IMR-90 (cell line): ENCODE data around the gene KCNMA1. TPM values are rescaled to one million over a fixed set of nuclear protein-coding genes. Genes with fewer than 3 reads are reported as not detected.

Experiments
- ATAC-seq: fragments of 200-7000 bp; cut with Tn5 transposase; 2 replicates; pipeline ENCODE4 v1.9.1; 2020; ENCODE audit warnings: low read depth, mild to moderate bottlenecking, moderate library complexity
- BruUV-seq: library from RNA; stranded (reverse); fragments of 400-500 nt; replicated peaks from 2 replicates; lab custom pipeline; 2021; lab: Mats Ljungman, UMichigan
- CTCF ChIA-PET: fragments of 300-600 bp; formaldehyde crosslinking; extraction: SDS; loops from one replicate; lab custom pipeline; 2021; ENCODE audit warnings: antibody characterized with exemption; lab: Yijun Ruan, JAX
- POLR2A ChIA-PET: fragments of 300-600 bp; sonication (Branson Sonifier 250); formaldehyde crosslinking; loops from one replicate; lab custom pipeline; 2022; ENCODE audit warnings: antibody characterized with exemption; ENCODE audit not compliant: unreplicated experiment; lab: Charles Lee
- DNase-seq: peaks from one replicate; pipeline ENCODE4 v3.0.0; 2013
- H2AFZ ChIP-seq: replicated peaks from 2 replicates; pipeline ENCODE3; 2013; ENCODE audit warnings: low read length, mild to moderate bottlenecking; ENCODE audit not compliant: poor library complexity
- H2AK5ac ChIP-seq: 2 replicates; pipeline ENCODE4 v1.6.1; 2013; ENCODE audit warnings: low read depth, low read length, inconsistent platforms
- H2AK9ac ChIP-seq: replicated peaks from 2 replicates; pipeline ENCODE3; 2013; ENCODE audit warnings: mild to moderate bottlenecking, low read depth, low read length, moderate library complexity; ENCODE audit not compliant: poor library complexity
- H2BK120ac ChIP-seq: 2 replicates; pipeline ENCODE4 v1.6.1; 2013; ENCODE audit warnings: low read depth, low read length, inconsistent platforms
- H2BK15ac ChIP-seq: 3 replicates; pipeline ENCODE4 v1.6.1; 2013; ENCODE audit warnings: low read depth, low read length, inconsistent platforms
- H2BK20ac ChIP-seq: 2 replicates; pipeline ENCODE4 v1.6.1; 2013; ENCODE audit warnings: low read depth, mild to moderate bottlenecking, inconsistent platforms, low read length, moderate library complexity
- H2BK5ac ChIP-seq: 2 replicates; pipeline ENCODE4 v1.6.1; 2013; ENCODE audit warnings: mild to moderate bottlenecking, low read depth, low read length, inconsistent platforms; ENCODE audit not compliant: poor library complexity, severe bottlenecking
- H3K14ac ChIP-seq: replicated peaks from 2 replicates; pipeline ENCODE4 v1.6.1; 2013; ENCODE audit warnings: low read depth, low read length, inconsistent platforms
- H3K18ac ChIP-seq: 2 replicates; pipeline ENCODE4 v1.6.1; 2013; ENCODE audit warnings: low read depth, low read length, control low read depth
- H3K23ac ChIP-seq: 2 replicates; pipeline ENCODE4 v1.6.1; 2013; ENCODE audit warnings: low read depth, low read length, inconsistent platforms
- H3K27ac ChIP-seq: 2 replicates; pipeline ENCODE4 v1.5.1; 2013; ENCODE audit warnings: mild to moderate bottlenecking, control low read depth, low read length; ENCODE audit not compliant: insufficient read depth
- H3K27me3 ChIP-seq: 2 replicates; pipeline ENCODE4 v1.6.1; 2013; ENCODE audit warnings: low read length; ENCODE audit not compliant: control insufficient read depth, insufficient read depth
- H3K36me3 ChIP-seq: 2 replicates; pipeline ENCODE4 v1.6.1; 2013; ENCODE audit warnings: low read length, mixed read lengths; ENCODE audit not compliant: control insufficient read depth, insufficient read depth
- H3K4ac ChIP-seq: 2 replicates; pipeline ENCODE4 v1.6.1; 2013; ENCODE audit warnings: low read depth, low read length, inconsistent platforms
- H3K4me1 ChIP-seq: 2 replicates; pipeline ENCODE4 v1.6.1; 2013; ENCODE audit warnings: low read length, mixed read lengths; ENCODE audit not compliant: control insufficient read depth, insufficient read depth
- H3K4me2 ChIP-seq: 2 replicates; pipeline ENCODE4 v1.6.1; 2013; ENCODE audit warnings: low read depth, mild to moderate bottlenecking, control low read depth, low read length, moderate library complexity
- H3K4me3 ChIP-seq: 2 replicates; pipeline ENCODE4 v1.5.1; 2013; ENCODE audit warnings: low read depth, mild to moderate bottlenecking, control low read depth, low read length, moderate library complexity; ENCODE audit not compliant: insufficient read depth
- H3K56ac ChIP-seq: 2 replicates; pipeline ENCODE4 v1.6.1; 2013; ENCODE audit warnings: low read length, inconsistent platforms; ENCODE audit not compliant: insufficient read depth; ENCODE audit errors: extremely low read depth
- H3K79me1 ChIP-seq, 2 experiments: 2 replicates each; pipeline ENCODE4 v1.6.1; 2013; ENCODE audit warnings: low read length in 2 of 2, inconsistent platforms in 1 of 2, low read depth in 1 of 2
- H3K9ac ChIP-seq: 2 replicates; pipeline ENCODE4 v1.6.1; 2013; ENCODE audit warnings: low read depth, low read length, control low read depth
- H3K9me1 ChIP-seq: 2 replicates; pipeline ENCODE4 v1.6.1; 2013; ENCODE audit warnings: low read length, inconsistent platforms; ENCODE audit not compliant: insufficient read depth
- H3K9me3 ChIP-seq: 2 replicates; pipeline ENCODE4 v1.6.1; 2013; ENCODE audit warnings: low read length; ENCODE audit not compliant: control insufficient read depth, insufficient read depth
- H4K20me1 ChIP-seq: 2 replicates; pipeline ENCODE4 v1.6.1; 2013; ENCODE audit warnings: low read length, inconsistent platforms; ENCODE audit not compliant: insufficient read depth
- H4K5ac ChIP-seq: 2 replicates; pipeline ENCODE4 v1.6.1; 2013; ENCODE audit warnings: mild to moderate bottlenecking, low read depth, low read length, control low read depth
- H4K8ac ChIP-seq, 2 experiments: 2 replicates each; pipeline ENCODE4 v1.6.1; 2013; ENCODE audit warnings: low read depth in 2 of 2, low read length in 2 of 2, control low read depth in 1 of 2, inconsistent platforms in 1 of 2
- H4K91ac ChIP-seq: 2 replicates; pipeline ENCODE4 v1.6.1; 2013; ENCODE audit warnings: low read depth, low read length, inconsistent platforms; ENCODE audit not compliant: insufficient read depth
- BHLHE40 ChIP-seq: fragments of 150-350 bp; IDR thresholded peaks from 2 replicates; pipeline ENCODE4 v1.6.1; 2016; ENCODE audit warnings: mild to moderate bottlenecking, low read depth, low read length
- CEBPB ChIP-seq: IDR thresholded peaks from 2 replicates; pipeline ENCODE4 v1.6.1; 2012; ENCODE audit warnings: low read depth, low read length, improper control_type of control experiment
- CHD1 ChIP-seq: IDR thresholded peaks from 2 replicates; pipeline ENCODE4 v1.6.1; 2012; ENCODE audit warnings: low read depth, low read length, improper control_type of control experiment
- CTCF ChIP-seq: conservative IDR thresholded peaks from 2 replicates; pipeline ENCODE4 v1.5.1; 2012; ENCODE audit warnings: mild to moderate bottlenecking, low read depth, low read length, improper control_type of control experiment
- FOS ChIP-seq: fragments of 150-350 bp; IDR thresholded peaks from 2 replicates; pipeline ENCODE4 v1.6.1; 2016; ENCODE audit warnings: low read depth, low read length
- MAFK ChIP-seq: IDR thresholded peaks from 2 replicates; pipeline ENCODE4 v1.6.1; 2012; ENCODE audit warnings: low read depth, low read length, improper control_type of control experiment
- MAZ ChIP-seq: IDR thresholded peaks from 2 replicates; pipeline ENCODE4 v1.6.1; 2012; ENCODE audit warnings: low read depth, mild to moderate bottlenecking, low read length, improper control_type of control experiment, moderate library complexity, borderline replicate concordance
- MXI1 ChIP-seq: IDR thresholded peaks from 2 replicates; pipeline ENCODE4 v1.6.1; 2012; ENCODE audit warnings: low read depth, mild to moderate bottlenecking, low read length, moderate library complexity, borderline replicate concordance
- NFE2L2 ChIP-seq: fragments of 150-350 bp; IDR thresholded peaks from 2 replicates; pipeline ENCODE4 v1.6.1; 2016; ENCODE audit warnings: low read depth, mild to moderate bottlenecking, low read length
- POLR2A ChIP-seq: IDR thresholded peaks from 2 replicates; pipeline ENCODE4 v1.6.1; 2012; ENCODE audit warnings: mild to moderate bottlenecking, low read depth, low read length
- RAD21 ChIP-seq: IDR thresholded peaks from 2 replicates; pipeline ENCODE4 v1.6.1; 2012; ENCODE audit warnings: low read length, improper control_type of control experiment
- RCOR1 ChIP-seq: IDR thresholded peaks from 2 replicates; pipeline ENCODE4 v1.6.1; 2012; ENCODE audit warnings: mild to moderate bottlenecking, low read length, improper control_type of control experiment; ENCODE audit not compliant: insufficient replicate concordance
- RFX5 ChIP-seq: IDR thresholded peaks from 2 replicates; pipeline ENCODE4 v1.8.0; 2012; ENCODE audit warnings: low read depth, mild to moderate bottlenecking, low read length, moderate library complexity
- SMC3 ChIP-seq: fragments of 150-350 bp; IDR thresholded peaks from 2 replicates; pipeline ENCODE4 v1.6.1; 2016; ENCODE audit warnings: low read depth, mild to moderate bottlenecking, antibody characterized with exemption, low read length, moderate library complexity
- WGBS, 2 experiments: methylation state at CpG; one replicate each; pipeline versions ENCODE4 v1.1.5 to v1.1.7; 2013; ENCODE audit warnings: missing lambda C conversion rate in 2 of 2; ENCODE audit not compliant: insufficient read length in 1 of 2; ENCODE audit errors: extremely low coverage in 2 of 2; 5-methylcytosine and 5-hydroxymethylcytosine counted together
- dilution Hi-C: fragments of 300-500 bp; cut with HindIII; formaldehyde crosslinking; loops from one replicate; pipeline ENCODE4 v1.14.3; 2018; ENCODE audit warnings: low sequenced_read_pairs; ENCODE audit not compliant: unreplicated experiment
- in situ Hi-C: fragments of 300-500 bp; cut with MboI; formaldehyde crosslinking; loops from 3 replicates; pipeline ENCODE4 v1.14.3; 2019; ENCODE audit warnings: low sequenced_read_pairs, inconsistent platforms, mixed read lengths
- intact Hi-C: fragments of 100-400 bp; cut with micrococcal nuclease; formaldehyde crosslinking; loops from 2 replicates; pipeline ENCODE4 v1.10.0; 2022
- polyA plus RNA-seq, 3 experiments: library from polyadenylated mRNA; depleted of rRNA; stranded (reverse); fragments of >200 nt; gene quantifications; 2 replicates each; pipeline ENCODE4 v1.2.3, GENCODE V29; 2012; ENCODE audit warnings: low replicate concordance in 1 of 3
- total RNA-seq: library from RNA; depleted of rRNA; stranded (reverse); fragments of >200 nt; gene quantifications from 2 replicates; pipeline ENCODE4 v1.2.3, GENCODE V29; 2012
- TF ChIP-seq, protein P1 (sequence below): fragments of 150-350 bp; IDR thresholded peaks from 2 replicates; pipeline ENCODE4 v1.6.1; 2016; ENCODE audit warnings: low read depth, mild to moderate bottlenecking, low read length, moderate library complexity, borderline replicate concordance
- TF ChIP-seq, protein P2 (sequence below): fragments of 150-350 bp; IDR thresholded peaks from 2 replicates; pipeline ENCODE4 v1.6.1; 2017; ENCODE audit warnings: mild to moderate bottlenecking, antibody characterized with exemption, low read length, low read depth

Gene KCNMA1
- total and polyA plus RNA-seq, 2 of the 4 experiments (the other 2 are of a cell fraction), result 25.6 to 29.6 TPM

DNA sequence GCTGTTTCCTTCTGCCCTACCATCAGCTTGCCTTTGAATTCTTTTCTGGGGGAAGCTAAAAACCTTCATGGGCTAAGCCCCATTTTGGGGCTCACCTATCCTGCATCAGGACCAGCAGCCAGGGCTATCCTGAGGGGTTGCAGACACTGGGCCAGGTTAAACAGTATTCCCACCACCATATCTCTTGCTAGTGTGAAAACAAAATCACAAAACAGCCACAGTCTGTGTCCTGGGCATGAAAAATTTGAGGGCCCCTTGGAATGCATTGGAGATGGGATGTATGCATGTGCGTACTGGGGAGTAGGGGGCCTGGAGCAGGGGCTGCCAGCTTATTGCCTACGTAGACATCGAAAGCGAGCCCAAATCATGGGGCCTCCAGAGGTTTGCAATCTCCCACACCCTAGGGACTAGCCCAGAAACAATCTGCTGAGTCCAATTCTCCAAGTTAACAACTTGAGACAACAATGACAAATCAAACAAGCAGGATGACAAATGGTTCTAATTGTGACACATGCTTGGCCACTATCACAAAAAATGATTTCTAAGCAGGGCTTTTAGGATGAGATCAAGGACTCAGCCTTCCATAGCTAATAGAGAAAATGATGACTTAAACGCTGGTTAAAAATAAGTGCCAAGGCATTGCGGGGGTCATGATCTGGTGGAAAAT is 557.1 kb downstream of the KCNMA1 start:
- no peaks in the 10 kb centered on the region for H3K4me1 ChIP-seq
- H3K4ac ChIP-seq, result no peak overlapping the region
- H3K4me2 ChIP-seq, result no peak overlapping the region
- no peaks in the 10 kb centered on the region for H4K20me1 ChIP-seq
- ChIA-PET CTCF (no interaction called here), POLR2A (no interaction called here)
- no peak for DNase-seq
- H4K8ac ChIP-seq, result no peak overlapping the region
- no peak overlapping the region for H4K91ac ChIP-seq
- H2BK20ac ChIP-seq, result no peak overlapping the region
- H2BK15ac ChIP-seq, result no peak overlapping the region
- intact Hi-C loops, result no loop called here
- H3K4me3 ChIP-seq, result no peak overlapping the region
- H2AK5ac ChIP-seq, result no peak overlapping the region
- in situ Hi-C loops, result no loop called here
- no peaks in the 10 kb centered on the region for H3K79me1 ChIP-seq
- H3K27ac ChIP-seq, result no peak overlapping the region
- no CpG with 5 or more reads among the region's 6 CpGs for WGBS, 2 experiments
- TF ChIP-seq CEBPB (no peak), BHLHE40 (no peak), POLR2A (no peak), RAD21 (no peak), RCOR1 (no peak), NFE2L2 (no peak), RFX5 (no peak), MAFK (no peak), MXI1 (no peak), SMC3 (no peak), FOS (no peak), CTCF (no peak), CHD1 (no peak), MAZ (no peak)
- TF ChIP-seq, protein P1, sequence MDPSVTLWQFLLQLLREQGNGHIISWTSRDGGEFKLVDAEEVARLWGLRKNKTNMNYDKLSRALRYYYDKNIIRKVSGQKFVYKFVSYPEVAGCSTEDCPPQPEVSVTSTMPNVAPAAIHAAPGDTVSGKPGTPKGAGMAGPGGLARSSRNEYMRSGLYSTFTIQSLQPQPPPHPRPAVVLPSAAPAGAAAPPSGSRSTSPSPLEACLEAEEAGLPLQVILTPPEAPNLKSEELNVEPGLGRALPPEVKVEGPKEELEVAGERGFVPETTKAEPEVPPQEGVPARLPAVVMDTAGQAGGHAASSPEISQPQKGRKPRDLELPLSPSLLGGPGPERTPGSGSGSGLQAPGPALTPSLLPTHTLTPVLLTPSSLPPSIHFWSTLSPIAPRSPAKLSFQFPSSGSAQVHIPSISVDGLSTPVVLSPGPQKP, result no peak
- TF ChIP-seq, protein P2, sequence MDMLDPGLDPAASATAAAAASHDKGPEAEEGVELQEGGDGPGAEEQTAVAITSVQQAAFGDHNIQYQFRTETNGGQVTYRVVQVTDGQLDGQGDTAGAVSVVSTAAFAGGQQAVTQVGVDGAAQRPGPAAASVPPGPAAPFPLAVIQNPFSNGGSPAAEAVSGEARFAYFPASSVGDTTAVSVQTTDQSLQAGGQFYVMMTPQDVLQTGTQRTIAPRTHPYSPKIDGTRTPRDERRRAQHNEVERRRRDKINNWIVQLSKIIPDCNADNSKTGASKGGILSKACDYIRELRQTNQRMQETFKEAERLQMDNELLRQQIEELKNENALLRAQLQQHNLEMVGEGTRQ, result no peak
- H2BK5ac ChIP-seq, result no peak overlapping the region
- H3K36me3 ChIP-seq, result no peaks in the 10 kb centered on the region
- dilution Hi-C loops, result no loop called here
- no peak overlapping the region for H2AFZ ChIP-seq
- no peak for ATAC-seq
- no peak overlapping the region for H2BK120ac ChIP-seq
- H4K5ac ChIP-seq, result no peak overlapping the region
- H3K56ac ChIP-seq, result no peak overlapping the region
- H3K9ac ChIP-seq, result no peak overlapping the region
- H3K9me3 ChIP-seq, result no peaks in the 10 kb centered on the region
- no peak overlapping the region for H3K14ac ChIP-seq
- H3K9me1 ChIP-seq, result peaks cover 4% of the 10 kb centered on the region; the same call in 1 of the 2 replicates
- H3K23ac ChIP-seq, result no peak overlapping the region
- no peak overlapping the region for H3K18ac ChIP-seq
- no peak overlapping the region for H2AK9ac ChIP-seq
- H3K27me3 ChIP-seq, result no peaks in the 10 kb centered on the region
- no TSS peak for BruUV-seq
